Occipital lobe (tissue), 2 donors: ENCODE data around the gene ANKLE2. TPM values are rescaled to one million over a fixed set of nuclear protein-coding genes. Genes with fewer than 3 reads are reported as not detected.

Source experiments
- DNase-seq: peaks from one replicate; lab custom pipeline; 2025; lab: John Stamatoyannopoulos, UW
- total RNA-seq: library from RNA; depleted of rRNA; stranded (reverse); fragments of >200 nt; gene quantifications from one replicate; pipeline ENCODE4 v1.2.3, GENCODE V29; 2014

The ANKLE2 gene
- total RNA-seq, 1 donor from 2014 or later: 46.2 TPM

GRCh38 chr12:132747395-132747794 lies 14.2 kb downstream of the ANKLE2 start:
- DNase-seq: no peak

DNA sequence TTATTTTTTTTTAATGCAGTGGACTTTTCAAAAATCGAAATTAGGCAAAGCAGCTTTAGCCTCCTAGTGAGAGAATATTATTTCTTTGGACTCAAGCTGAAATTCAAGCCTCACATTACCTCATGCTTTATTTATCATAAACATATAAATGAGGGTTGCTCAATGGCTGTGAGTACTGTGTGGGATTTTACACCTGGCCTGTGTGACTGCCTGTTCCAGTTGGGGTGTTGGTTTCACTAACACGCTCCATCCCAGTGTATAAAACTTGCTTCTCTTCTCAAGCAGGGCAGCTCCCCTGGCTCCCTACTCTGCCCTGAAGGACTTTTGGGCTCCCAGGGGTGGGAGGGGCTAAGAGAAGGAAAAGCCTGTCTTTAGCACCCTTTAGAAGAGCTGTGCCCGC lies 15.0 kb downstream of the ANKLE2 start:
- DNase-seq: no peak

DNA sequence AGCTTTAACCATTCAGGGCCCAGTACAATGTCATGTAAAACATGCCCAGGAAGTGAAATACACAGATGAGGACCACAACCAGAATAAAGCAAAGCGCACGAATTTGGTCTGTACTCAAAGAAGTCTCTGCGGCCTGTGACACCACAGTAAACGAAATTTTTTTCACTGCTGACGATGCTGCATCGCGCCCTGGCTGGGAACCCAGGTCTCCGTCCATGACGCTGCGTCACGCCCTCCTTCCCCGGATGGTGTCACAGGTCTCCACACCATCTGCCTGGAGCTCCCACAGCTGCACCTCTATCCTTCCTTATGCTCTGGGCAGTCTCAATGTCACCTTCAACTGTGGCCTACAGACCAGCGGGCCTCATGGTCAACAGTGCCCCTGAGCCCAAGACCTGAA lies 17.8 kb downstream of the ANKLE2 start:
- DNase-seq: no peak

DNA sequence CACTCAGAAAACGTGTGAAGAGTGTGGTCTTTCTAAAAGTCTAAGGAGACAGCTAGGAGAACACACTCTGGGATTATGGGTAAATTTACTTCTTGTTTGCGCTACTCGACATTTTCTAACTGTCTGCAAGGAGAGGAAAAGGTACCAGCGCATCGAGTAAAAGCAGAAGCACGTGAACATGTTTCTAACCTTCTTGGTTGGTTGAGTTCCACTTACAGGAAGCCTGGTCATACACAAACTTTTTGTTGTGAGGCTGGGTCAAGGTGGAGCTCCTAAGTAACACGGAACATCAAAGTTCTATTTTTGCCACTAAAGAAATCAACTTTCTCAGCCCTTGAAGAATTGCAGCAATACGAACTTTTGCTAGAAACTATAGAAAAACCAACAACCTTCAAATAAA lies 20.0 kb downstream of the ANKLE2 start:
- DNase-seq: no peak

- DNase-seq: no peak
These were observed 21.0 kb downstream of the ANKLE2 start for GRCh38 chr12:132740652-132741051.

- DNase-seq: no peak
These were observed 21.4 kb downstream of the ANKLE2 start for GRCh38 chr12:132740313-132740646.

GRCh38 chr12:132739600-132740312 lies 21.9 kb downstream of the ANKLE2 start:
- DNase-seq: no peak

DNA sequence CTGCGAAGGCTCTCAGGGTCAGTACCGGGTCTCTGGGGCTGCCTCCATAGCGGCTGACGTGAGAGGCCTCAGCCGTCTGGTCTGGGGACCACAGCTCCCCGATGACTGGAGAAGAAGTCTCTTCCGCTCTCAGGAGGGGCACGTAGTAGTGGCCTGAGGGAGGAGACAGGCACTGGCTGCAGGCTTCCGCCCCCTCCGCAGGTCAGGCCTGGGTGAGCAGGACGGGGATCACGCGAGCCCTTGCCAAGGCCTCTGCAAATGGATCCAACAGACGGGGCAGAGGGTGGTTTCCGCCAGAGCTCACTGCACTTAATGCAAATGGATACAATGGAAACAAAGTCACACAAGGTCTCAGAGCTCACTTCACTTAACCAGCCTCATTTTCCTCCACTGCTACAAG lies 24.7 kb downstream of the ANKLE2 start:
- DNase-seq: no peak

DNA sequence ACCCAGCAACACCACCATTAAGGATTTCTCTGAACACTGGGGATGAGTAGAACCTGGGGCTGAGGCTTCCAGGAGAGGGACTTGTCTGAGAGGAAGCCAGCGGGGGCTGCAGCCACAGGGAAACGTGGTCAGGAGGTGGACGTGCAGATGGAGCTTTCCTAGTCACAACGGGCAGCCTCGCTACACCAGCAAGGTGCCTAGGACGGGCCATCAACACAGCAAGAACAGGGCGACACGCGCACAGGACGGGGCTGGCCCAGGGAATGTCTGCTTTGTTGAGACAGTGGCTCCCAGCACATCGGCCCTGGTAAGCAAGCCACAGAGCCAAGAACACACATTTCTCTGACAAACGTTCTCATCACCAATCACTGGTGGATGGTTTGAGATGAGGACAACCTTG lies 25.3 kb downstream of the ANKLE2 start:
- no peak for DNase-seq

GRCh38 chr12:132735496-132735895 lies 26.1 kb downstream of the ANKLE2 start:
- DNase-seq: no peak

GRCh38 chr12:132734206-132734605 lies 27.4 kb downstream of the ANKLE2 start:
- no peak for DNase-seq

DNA sequence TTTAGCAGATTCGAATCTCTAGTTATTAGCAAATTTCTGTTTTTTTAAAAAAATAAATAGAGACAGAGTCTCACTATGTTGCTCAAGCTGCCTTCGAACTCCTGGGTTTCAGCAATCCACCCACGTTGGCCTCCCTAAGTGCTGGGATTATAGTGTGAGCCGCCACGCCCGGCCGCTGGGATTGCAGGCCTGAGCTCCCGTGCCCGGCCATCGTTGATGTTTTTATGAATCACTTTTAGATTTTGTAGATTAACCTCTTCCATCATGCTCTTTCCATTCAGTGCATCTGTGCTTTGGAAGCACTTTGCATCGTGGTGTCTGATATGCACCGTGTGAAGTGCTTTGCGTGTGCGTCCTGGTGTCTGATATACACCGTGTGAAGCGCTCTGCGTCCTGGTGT lies 30.1 kb downstream of the ANKLE2 start:
- no peak for DNase-seq

DNA sequence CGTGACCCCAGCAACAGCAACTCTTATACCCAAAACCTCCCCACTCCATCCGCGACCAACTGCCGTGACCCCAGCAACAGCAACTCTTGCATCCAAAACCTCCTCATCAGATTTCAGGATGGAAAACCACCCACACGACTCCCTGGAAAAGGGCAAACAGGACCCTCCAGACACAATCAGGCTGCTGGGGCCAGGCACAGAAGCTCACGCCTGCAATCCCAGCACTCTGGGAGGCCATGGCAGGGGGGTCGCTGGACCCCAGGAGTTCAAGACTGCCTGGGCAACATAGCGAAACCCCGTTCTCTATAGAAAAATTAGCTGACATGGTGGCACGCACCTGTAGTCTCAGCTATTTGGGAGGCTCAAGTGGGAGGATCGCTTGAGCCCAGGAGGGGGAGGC lies 31.3 kb downstream of the ANKLE2 start:
- no peak for DNase-seq

DNA sequence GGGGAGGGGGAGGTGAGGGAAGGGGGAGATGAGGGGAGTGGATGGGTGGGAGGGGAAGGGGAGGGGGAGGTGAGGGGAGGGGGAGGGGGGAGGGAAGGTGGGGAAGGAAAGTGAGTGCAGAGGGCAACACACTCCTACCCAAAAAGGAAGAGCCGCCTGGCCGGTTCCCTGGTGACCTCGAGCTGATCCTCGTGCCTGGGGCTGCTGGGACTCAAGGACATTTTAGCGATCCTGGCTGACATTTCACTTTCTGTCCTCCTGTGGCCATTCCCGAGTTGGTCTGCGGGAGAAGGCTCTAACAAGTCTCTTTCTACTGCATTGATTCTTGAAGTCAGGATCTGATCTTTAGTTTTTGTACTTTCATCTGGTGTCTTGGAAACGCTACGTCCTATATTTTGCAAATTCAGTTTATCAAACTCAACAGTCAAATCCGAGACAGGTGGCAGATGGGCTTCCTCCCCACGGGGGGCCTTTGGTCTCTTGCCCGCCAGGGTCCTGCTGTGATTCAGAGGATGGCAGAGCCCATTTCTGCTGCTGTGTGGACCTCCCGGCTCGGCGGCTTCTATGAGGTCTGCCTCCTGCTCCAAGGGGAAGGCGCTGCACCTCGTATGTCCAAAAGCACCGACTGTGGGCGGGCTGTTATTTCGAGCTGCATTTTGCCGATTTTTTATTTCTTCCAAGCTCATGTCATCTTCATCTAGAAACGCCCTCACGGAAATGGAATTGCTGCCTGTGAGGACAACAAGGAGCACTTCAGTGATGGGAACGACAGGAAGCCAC lies 31.9 kb downstream of the ANKLE2 start:
- DNase-seq: peak; percentile 28

- no peak for DNase-seq
These were observed 33.1 kb downstream of the ANKLE2 start for GRCh38 chr12:132728502-132728901.

DNA sequence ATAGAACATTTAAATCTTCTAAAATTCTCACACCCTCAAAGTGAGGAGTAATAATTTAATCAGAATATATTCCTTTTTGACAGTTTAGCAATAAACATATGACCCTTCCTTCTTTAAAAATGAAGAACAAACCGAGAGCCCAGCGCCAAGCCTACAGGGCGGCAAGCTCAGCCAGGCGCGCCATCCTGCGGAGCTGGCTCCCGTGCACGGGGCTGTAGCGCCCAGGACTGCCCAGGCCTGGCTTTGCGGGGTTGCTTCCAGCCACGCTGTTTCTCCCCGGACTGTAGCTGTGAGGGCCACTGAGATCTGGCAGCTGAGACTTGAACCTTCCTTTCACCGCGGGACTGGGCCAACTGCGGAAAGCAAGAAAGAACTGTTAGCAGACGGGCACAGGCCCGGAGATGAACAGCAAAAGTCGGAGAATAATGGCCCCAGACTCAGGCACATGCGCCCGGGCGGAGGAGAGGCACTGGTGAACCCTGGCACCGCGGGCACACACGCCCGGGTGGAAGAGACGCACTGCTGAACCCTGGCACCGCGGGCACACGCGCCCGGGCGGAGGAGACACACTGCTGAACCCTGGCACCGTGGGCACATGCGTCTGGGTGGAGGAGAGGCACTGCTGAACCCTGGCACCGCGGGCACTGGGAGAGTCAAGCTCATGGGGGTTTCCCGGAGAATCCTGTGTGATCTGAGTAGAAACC lies 34.4 kb downstream of the ANKLE2 start:
- no peak for DNase-seq

DNA sequence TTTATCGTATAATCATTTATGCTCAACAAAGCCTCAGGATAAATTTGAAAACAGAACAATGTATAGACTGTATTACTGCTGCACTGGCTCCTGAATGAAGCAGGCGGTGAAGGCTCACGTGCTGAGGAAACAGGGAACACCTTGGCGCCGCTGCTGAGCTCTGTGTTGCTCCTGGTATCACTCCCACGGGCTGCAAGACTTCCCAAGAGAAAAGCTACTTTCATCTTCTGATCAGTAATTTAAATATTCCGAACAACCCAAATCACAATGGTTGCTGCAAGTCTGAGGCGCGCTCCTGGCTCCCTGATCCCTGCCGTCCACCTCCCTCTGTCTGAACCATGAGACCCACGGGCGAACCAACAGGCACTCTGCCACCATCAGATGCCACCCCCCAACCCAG lies 35.2 kb downstream of the ANKLE2 start:
- DNase-seq: no peak

DNA sequence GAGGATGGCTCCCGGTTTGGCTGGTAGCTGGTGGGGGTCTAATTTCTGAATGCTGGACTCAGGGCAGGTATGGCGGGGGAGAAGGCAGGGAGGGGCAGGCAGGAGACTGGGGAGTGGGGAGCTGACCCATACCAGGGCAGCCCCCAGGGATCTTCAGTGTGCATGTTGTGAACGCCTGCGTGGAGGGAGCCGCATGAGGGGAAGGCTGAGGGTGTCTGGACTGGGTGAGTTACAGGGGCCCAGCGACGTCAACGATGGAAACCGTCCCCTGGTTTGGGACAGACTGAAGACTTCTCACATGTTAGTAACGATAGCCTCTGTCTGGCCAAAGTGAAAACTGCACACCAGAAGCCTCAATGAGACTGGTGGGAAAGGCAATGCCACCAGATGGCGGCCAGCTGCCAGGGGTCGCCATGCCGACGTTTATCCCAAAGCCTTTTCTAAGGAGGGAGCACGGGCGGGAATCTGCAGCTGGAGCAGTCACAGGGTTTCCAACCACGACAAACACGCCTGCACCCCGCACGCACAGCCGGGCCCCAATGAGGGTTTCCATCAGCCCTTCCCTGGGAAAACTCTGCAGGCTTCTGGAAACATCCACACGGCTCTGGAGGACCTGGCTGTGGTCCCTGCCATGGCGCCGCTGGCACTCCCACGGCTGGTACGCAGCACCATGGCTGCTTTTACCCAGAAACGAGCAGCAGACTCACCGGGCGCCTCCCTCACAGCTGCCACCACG lies 37.0 kb downstream of the ANKLE2 start:
- DNase-seq: no peak

DNA sequence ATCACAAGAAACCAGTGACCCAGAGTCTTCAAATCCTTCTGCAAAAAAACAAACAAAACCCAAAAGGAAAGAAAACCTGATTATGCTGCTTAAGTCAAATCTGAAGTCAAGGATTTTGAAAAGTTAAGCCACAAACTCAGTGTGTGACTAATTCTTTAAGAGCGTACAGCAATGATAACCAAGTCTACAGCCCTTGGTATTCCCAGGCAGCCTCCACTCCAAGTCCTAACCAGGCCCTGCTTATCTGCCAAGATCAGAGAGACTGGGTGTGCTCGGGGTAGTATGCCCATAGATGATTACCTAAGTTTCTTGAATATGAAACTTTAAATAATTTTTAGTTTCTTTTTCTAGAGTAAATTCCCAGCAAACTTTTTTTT lies 37.9 kb downstream of the ANKLE2 start:
- no peak for DNase-seq

DNA sequence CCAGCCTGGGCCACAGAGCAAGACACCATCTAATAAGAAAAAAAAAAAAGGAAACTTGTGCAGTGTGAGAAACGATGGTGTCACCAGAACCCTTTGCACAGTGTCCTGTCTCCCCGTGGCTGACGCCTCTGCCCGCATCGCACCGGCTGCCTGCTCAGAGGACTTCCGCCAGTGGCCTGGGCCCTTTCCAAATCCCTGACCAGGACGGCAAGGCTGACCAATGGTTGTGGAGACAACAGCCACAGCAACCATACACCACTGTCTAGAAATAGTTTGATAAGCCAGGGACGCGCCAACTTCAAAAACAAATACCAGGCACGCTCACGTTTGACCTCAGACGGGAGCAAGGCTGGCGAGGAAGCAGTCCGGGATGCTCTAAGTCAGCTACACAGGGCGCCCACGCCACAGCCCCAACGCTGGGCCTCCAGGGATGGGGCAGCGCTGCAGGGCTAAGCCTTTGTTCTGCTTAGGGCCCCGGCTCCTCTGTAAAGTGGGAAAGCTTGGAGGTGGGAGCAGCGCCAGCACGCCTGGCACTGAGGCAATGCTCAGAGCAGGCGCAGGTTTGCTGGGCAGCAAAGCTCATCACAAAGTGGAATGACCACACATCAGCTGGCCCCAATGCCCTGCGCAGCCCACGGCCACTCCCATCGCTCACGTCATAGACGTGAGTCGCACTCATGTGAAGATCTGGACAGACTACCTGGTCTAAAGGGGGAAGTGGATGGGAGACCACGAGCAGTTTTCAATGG lies 38.4 kb downstream of the ANKLE2 start:
- DNase-seq: no peak

DNA sequence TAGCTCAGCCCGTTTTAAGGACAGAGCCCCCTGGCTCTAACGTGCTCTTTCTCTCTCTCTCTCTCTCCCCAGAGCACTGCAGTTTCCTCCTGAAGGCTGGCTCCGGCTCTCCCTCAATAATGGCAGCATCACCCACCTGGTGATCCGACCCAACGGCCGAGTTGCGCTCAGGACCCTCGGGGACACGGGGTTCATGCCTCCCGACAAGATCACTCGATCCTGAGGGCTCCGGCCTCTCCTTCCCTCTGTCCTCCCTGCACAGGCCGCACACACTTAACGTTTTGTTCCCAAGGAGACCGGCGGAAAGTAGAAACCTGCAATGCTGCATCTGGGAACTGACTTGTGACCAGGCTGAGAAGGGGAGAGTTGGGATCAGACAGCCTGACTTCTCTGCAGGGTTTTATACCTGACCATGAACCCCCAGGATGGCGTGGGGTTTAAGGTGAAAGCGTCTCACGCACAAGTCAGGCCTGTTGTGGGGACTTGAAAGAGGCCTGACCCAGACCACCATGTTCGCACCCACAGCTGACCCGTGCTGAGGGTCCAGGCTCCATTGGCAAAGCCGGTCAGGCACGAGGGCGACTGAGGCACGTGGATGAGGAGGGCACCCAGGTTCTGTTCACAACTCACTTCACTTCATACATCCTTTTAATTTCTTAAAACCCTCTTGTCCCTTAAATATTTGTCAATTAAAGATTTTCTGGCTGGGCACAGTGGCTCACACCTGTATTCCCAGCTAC lies 40.9 kb downstream of the ANKLE2 start:
- DNase-seq: no peak
